GM23248 (cell line): ENCODE measurements around the gene ZNF367. TPM values are rescaled to one million over a fixed set of nuclear protein-coding genes. Genes with fewer than 3 reads are reported as not detected.

Source experiments
- DNase-seq: peaks from one replicate; pipeline ENCODE4 v3.0.0-alpha.2; 2015
- H2AFZ ChIP-seq: fragments of 200-600 bp; sonication (generic); 2 replicates; pipeline ENCODE4 v1.6.1; 2016; ENCODE audit warnings: antibody characterized with exemption
- H3F3A ChIP-seq: fragments of 200-600 bp; sonication (generic); 2 replicates; pipeline ENCODE4 v1.6.1; 2016; ENCODE audit warnings: mild to moderate bottlenecking, antibody characterized with exemption, mixed run types; ENCODE audit not compliant: insufficient read depth
- H3K27ac ChIP-seq: fragments of 200-600 bp; sonication (generic); 2 replicates; pipeline ENCODE4 v1.5.1; 2016; ENCODE audit warnings: mild to moderate bottlenecking
- H3K27me3 ChIP-seq: fragments of 200-600 bp; sonication (generic); replicated peaks from 2 replicates; pipeline ENCODE4 v1.6.1; 2016; ENCODE audit warnings: mild to moderate bottlenecking; ENCODE audit not compliant: insufficient read depth
- H3K36me3 ChIP-seq: fragments of 200-600 bp; sonication (generic); 2 replicates; pipeline ENCODE4 v1.6.1; 2016; ENCODE audit warnings: low read depth, mild to moderate bottlenecking
- H3K4me1 ChIP-seq: fragments of 200-600 bp; sonication (generic); 2 replicates; pipeline ENCODE4 v1.6.1; 2016; ENCODE audit warnings: mild to moderate bottlenecking; ENCODE audit not compliant: insufficient read depth
- H3K4me2 ChIP-seq: fragments of 200-600 bp; sonication (generic); one replicate; pipeline ENCODE4 v1.6.1; 2016; ENCODE audit warnings: mild to moderate bottlenecking; ENCODE audit not compliant: unreplicated experiment
- H3K4me3 ChIP-seq: fragments of 200-600 bp; sonication (generic); 2 replicates; pipeline ENCODE4 v1.5.1; 2016; ENCODE audit warnings: mild to moderate bottlenecking
- H3K79me2 ChIP-seq: fragments of 200-600 bp; sonication (generic); 2 replicates; pipeline ENCODE4 v1.6.1; 2016; ENCODE audit warnings: mild to moderate bottlenecking; ENCODE audit not compliant: insufficient read depth
- H3K9ac ChIP-seq: fragments of 200-600 bp; sonication (generic); 2 replicates; pipeline ENCODE4 v1.6.1; 2016; ENCODE audit warnings: mild to moderate bottlenecking
- H3K9me2 ChIP-seq: fragments of 200-600 bp; sonication (generic); 2 replicates; pipeline ENCODE4 v1.6.1; 2016; ENCODE audit warnings: mixed run types, mild to moderate bottlenecking, moderate library complexity; ENCODE audit not compliant: insufficient read depth
- H3K9me3 ChIP-seq: fragments of 200-600 bp; sonication (generic); one replicate; pipeline ENCODE4 v1.6.1; 2017; ENCODE audit warnings: low read depth
- H4K20me1 ChIP-seq: fragments of 200-600 bp; sonication (generic); 2 replicates; pipeline ENCODE4 v1.6.0; 2016; ENCODE audit not compliant: insufficient read depth
- EZH2 ChIP-seq: fragments of 200-600 bp; sonication (generic); IDR thresholded peaks from 2 replicates; pipeline ENCODE4 v1.6.1; 2018; ENCODE audit warnings: antibody characterized with exemption, mild to moderate bottlenecking; ENCODE audit not compliant: insufficient read depth, poor library complexity, severe bottlenecking
- EZH2phosphoT487 ChIP-seq: fragments of 200-600 bp; sonication (generic); IDR thresholded peaks from 2 replicates; pipeline ENCODE4 v1.6.1; 2018; ENCODE audit warnings: antibody characterized with exemption, moderate library complexity, mild to moderate bottlenecking, low read depth; ENCODE audit not compliant: insufficient read depth
- WGBS, 2 experiments: methylation state at CpG; one replicate each; pipeline ENCODE4 v1.1.6; 2015 to 2017; ENCODE audit warnings: low lambda C conversion rate in 2 of 2, low coverage in 1 of 2; ENCODE audit errors: missing lambda C conversion rate in 2 of 2; 5-methylcytosine and 5-hydroxymethylcytosine counted together
- in situ Hi-C: fragments of 300-500 bp; cut with MboI; formaldehyde crosslinking; loops from 2 replicates; pipeline ENCODE4 v1.15.0; 2020
- polyA plus RNA-seq: library from polyadenylated mRNA; unstranded; fragments of >200 nt; fragmentation: Nextera tagmentation; extraction: Ambion mirVana; gene quantifications from 2 replicates; pipeline ENCODE4 v1.2.1, GENCODE V29; 2016
- total RNA-seq: library from RNA; depleted of rRNA; stranded (reverse); fragments of >200 nt; shearing (Covaris generic); gene quantifications from 2 replicates; pipeline ENCODE4 v1.2.3, GENCODE V29; 2014

Gene ZNF367
- total and polyA plus RNA-seq, 2 experiments from 2014 or later = 2.1 to 9.3 TPM

DNA sequence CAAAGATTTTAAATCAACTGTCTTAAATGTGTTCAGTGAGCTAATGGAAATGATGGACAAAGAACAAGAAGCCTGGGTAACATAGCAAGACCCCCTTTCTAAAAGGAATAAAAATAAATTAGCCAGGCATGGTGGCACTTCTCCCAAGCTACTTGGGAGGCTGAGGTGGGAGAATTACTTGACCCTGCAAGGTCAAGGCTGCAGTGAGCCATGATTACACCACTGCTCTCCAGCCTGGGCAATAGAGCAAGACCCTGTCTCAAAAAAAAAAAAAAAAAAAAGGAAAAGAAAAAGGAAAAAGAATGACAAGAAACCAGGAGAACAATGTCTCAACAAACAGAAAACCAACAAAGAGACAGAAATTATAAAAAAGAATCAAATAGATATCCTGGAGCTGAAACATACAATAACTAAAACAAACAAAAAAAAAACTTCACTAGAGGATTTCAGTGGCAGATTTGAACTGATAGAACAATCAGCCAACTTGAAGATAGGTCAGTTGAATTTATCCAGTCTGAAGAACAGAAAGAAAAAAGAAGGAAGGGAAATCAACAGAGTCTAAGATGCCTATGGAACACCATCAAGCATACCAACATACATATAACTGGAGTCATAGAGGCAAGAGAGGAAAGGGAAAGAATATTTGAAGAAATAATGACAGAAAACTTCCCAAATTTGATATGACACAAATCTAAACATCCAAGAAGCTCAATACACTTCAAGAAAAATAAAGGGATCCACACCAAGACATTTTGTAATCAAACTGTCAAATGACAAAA lies 17.8 kb downstream of the ZNF367 start:
- TF ChIP-seq EZH2phosphoT487 (no peak), EZH2 (no peak)
- Histone ChIP-seq H3K9me3 (no peaks in the 10 kb centered on the region), H3K36me3 (no peaks in the 10 kb centered on the region), H2AFZ (no peak overlapping the region), H3K79me2 (no peaks in the 10 kb centered on the region; the same call in 1 of the 2 replicates), H3K27ac (no peak overlapping the region), H3K9ac (no peak overlapping the region), H3K4me1 (no peaks in the 10 kb centered on the region), H3K27me3 (no peaks in the 10 kb centered on the region), H4K20me1 (no peaks in the 10 kb centered on the region), H3K4me3 (no peak overlapping the region), H3F3A (no peaks in the 10 kb centered on the region), H3K9me2 (no peaks in the 10 kb centered on the region), H3K4me2 (no peak overlapping the region)
- DNase-seq = no peak
- in situ Hi-C loops = no loop called here

DNA sequence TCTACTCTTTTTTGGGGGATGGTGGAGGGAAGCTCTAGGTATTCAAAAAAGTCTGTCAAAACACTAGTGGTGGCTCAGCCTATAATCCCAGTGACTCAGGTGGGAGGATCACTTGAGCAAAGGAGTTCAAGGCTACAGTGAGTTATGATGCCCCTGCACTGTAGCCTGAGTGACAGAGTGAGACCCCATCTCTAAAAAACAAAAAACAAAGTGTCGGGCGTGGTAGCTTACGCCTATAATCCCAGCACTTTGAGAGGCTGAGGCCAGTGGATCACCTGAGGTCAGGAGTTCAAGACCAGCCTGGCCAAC lies 18.9 kb downstream of the ZNF367 start:
- no peak overlapping the region for H3K4me3 ChIP-seq
- no peaks in the 10 kb centered on the region for H4K20me1 ChIP-seq
- no peaks in the 10 kb centered on the region for H3K27me3 ChIP-seq
- H3K79me2 ChIP-seq = no peaks in the 10 kb centered on the region; the same call in 1 of the 2 replicates
- in situ Hi-C loops = no loop called here
- no peak overlapping the region for H2AFZ ChIP-seq
- H3K4me2 ChIP-seq = no peak overlapping the region
- 89 to 90% methylated on average over 3 of the region's 3 CpGs for WGBS, 2 experiments
- no peak overlapping the region for H3K9ac ChIP-seq
- no peaks in the 10 kb centered on the region for H3K9me2 ChIP-seq
- no peak overlapping the region for H3K27ac ChIP-seq
- H3K9me3 ChIP-seq = no peaks in the 10 kb centered on the region
- H3K36me3 ChIP-seq = no peaks in the 10 kb centered on the region
- no peaks in the 10 kb centered on the region for H3F3A ChIP-seq
- H3K4me1 ChIP-seq = no peaks in the 10 kb centered on the region
- no peak for DNase-seq
- TF ChIP-seq EZH2phosphoT487 = no peak
- no peak for TF ChIP-seq EZH2

GRCh38 chr9:96398582-96399324 lies 19.4 kb downstream of the ZNF367 start:
- TF ChIP-seq EZH2 (no peak), EZH2phosphoT487 (no peak)
- H3K36me3 ChIP-seq = no peaks in the 10 kb centered on the region
- no peaks in the 10 kb centered on the region for H3K4me1 ChIP-seq
- no peaks in the 10 kb centered on the region for H3K9me3 ChIP-seq
- no peaks in the 10 kb centered on the region; the same call in 1 of the 2 replicates for H3K79me2 ChIP-seq
- no peak for DNase-seq
- no peak overlapping the region for H3K27ac ChIP-seq
- 96 to 97% methylated on average over 3 of the region's 3 CpGs for WGBS, 2 experiments
- H3K4me3 ChIP-seq = no peak overlapping the region
- no peaks in the 10 kb centered on the region for H3F3A ChIP-seq
- in situ Hi-C loops = no loop called here
- no peak overlapping the region for H2AFZ ChIP-seq
- H3K9ac ChIP-seq = no peak overlapping the region
- no peak overlapping the region for H3K4me2 ChIP-seq
- no peaks in the 10 kb centered on the region for H3K9me2 ChIP-seq
- H3K27me3 ChIP-seq = no peaks in the 10 kb centered on the region
- H4K20me1 ChIP-seq = no peaks in the 10 kb centered on the region

- in situ Hi-C loops = no loop called here
- 98 to 99% methylated on average over 2 of the region's 2 CpGs for WGBS, 2 experiments
- no peaks in the 10 kb centered on the region for H3K9me3 ChIP-seq
- H3K27ac ChIP-seq = no peak overlapping the region
- no peak for DNase-seq
- H3K9ac ChIP-seq = no peak overlapping the region
- H2AFZ ChIP-seq = no peak overlapping the region
- H3K9me2 ChIP-seq = no peaks in the 10 kb centered on the region
- no peak for TF ChIP-seq EZH2phosphoT487
- TF ChIP-seq EZH2 = no peak
- no peak overlapping the region for H3K4me2 ChIP-seq
- H3K4me1 ChIP-seq = no peaks in the 10 kb centered on the region
- no peaks in the 10 kb centered on the region for H4K20me1 ChIP-seq
- no peaks in the 10 kb centered on the region for H3K36me3 ChIP-seq
- no peak overlapping the region for H3K4me3 ChIP-seq
- no peaks in the 10 kb centered on the region for H3F3A ChIP-seq
- H3K79me2 ChIP-seq = no peaks in the 10 kb centered on the region; the same call in 1 of the 2 replicates
- H3K27me3 ChIP-seq = no peaks in the 10 kb centered on the region
These were observed 22.2 kb downstream of the ZNF367 start for GRCh38 chr9:96395964-96396363.
